Ovary (tissue), 9 donors: ENCODE data around the gene PARD3B. TPM values are rescaled to one million over a fixed set of nuclear protein-coding genes. Genes with fewer than 3 reads are reported as not detected.

Source experiments
- DNase-seq, 5 donors: peaks; one replicate each; pipeline ENCODE4 v3.0.0-alpha.2; 2019 to 2020
- H3K27ac ChIP-seq, 2 donors: fragments of 200-600 bp; one replicate each; pipeline versions ENCODE4 v1.5.1 to v1.8.0; 2019 to 2022
- H3K27me3 ChIP-seq: fragments of 200-600 bp; one replicate; pipeline ENCODE4 v1.8.0; 2022
- H3K36me3 ChIP-seq: fragments of 200-600 bp; sonication (generic); one replicate; pipeline ENCODE4 v1.5.1; 2019
- H3K4me1 ChIP-seq: one replicate; pipeline ENCODE4 v1.8.1; 2013; ENCODE audit warnings: mild to moderate bottlenecking, moderate library complexity; ENCODE audit not compliant: insufficient read depth
- H3K4me3 ChIP-seq: fragments of 200-600 bp; sonication (generic); one replicate; pipeline ENCODE4 v1.5.1; 2017
- H3K9me3 ChIP-seq, 2 donors: fragments of 200-600 bp in 1 of 2; sonication (generic) in 1 of 2; one replicate each; pipeline versions ENCODE4 v1.5.1 to v1.8.1; 2013 to 2019; ENCODE audit warnings: mild to moderate bottlenecking in 1 of 2, moderate library complexity in 1 of 2
- CTCF ChIP-seq, 3 donors: fragments of 450-650 bp in 2 of 3; fragments of 200-600 bp in 1 of 3; IDR thresholded peaks; one replicate each; pipeline versions ENCODE4 v1.5.1 to v1.8.0; 2016 to 2022; ENCODE audit warnings: antibody characterized with exemption in 3 of 3, mild to moderate bottlenecking in 1 of 3
- EP300 ChIP-seq: sonication (generic); formaldehyde crosslinking; IDR thresholded peaks from one replicate; pipeline ENCODE4 v1.6.1; 2017; ENCODE audit warnings: antibody characterized with exemption
- POLR2A ChIP-seq: fragments of 450-650 bp; IDR thresholded peaks from one replicate; pipeline ENCODE4 v1.6.1; 2017; ENCODE audit warnings: antibody characterized with exemption, mild to moderate bottlenecking, moderate library complexity
- whole genome bisulfite sequencing, 3 donors: extraction: QIAGEN DNeasy Blood & Tissue Kit in 1 of 3; methylation state at CpG; one replicate each; pipeline versions ENCODE4 v1.1.5 to v1.1.7; 2013 to 2017; 5-methylcytosine and 5-hydroxymethylcytosine counted together
- intact Hi-C, 4 donors: fragments of 100-400 bp; cut with DNase I; formaldehyde crosslinking; loops; one replicate each; pipeline versions ENCODE4 v1.11.0 to v1.15.1; 2022 to 2023
- polyA plus RNA-seq, 2 donors: library from polyadenylated mRNA; stranded (reverse); fragments of 200-250 nt in 1 of 2; fragments of 350-450 nt in 1 of 2; fragmentation: Illumina TruSeq in 1 of 2; extraction: RNeasy Lipid Tissue Mini Kit (QIAGEN cat#74804) in 1 of 2; gene quantifications; one replicate each; pipeline ENCODE4 v1.2.3, GENCODE V29; 2013 to 2014
- total RNA-seq, 7 donors: library from RNA; depleted of rRNA in 2 of 7; stranded (reverse); fragments of >200 nt in 2 of 7; fragmentation: NEBNext Ultra II Directional in 3 of 7; extraction: Animal tissue kit (Norgen Biotek cat#: 25700) in 3 of 7; gene quantifications; one replicate each; pipeline versions ENCODE4 v1.1.0 to v1.2.4, GENCODE V29; 2016 to 2023
- donor health status: DM: no; HTN: no; CAD: no; lungs with moderate emphysema.
- donor health status: DM: no; HTN: no; CAD: no.
- donor health status: Bipolar disorder and iron deficiency.
- donor health status: DM: yes; HTN: yes; CAD: no.
- donor health status: DM: no; HTN: no; CAD: no.
- donor health status: DM: yes; HTN: yes; CAD: no.

Gene PARD3B
- total and polyA plus RNA-seq, 9 donors, result 8.2 to 46.6 (median 28.7) TPM

GRCh38 chr2:205657579-205657978, 1112.3 kb downstream of the PARD3B start:
- Histone ChIP-seq H3K27ac (no peak overlapping the region), H3K9me3 (no peaks in the 10 kb centered on the region)

GRCh38 chr2:205658068-205658467, 1112.8 kb downstream of the PARD3B start:
- WGBS, 3 donors, result 59 to 63% (median 61%) methylated on average over 2 of the region's 2 CpGs
- intact Hi-C loops, result no loop called here

More at GRCh38 chr2:205657579-205657978, 1112.3 kb downstream of the PARD3B start:
- Histone ChIP-seq H3K27me3 (no peaks in the 10 kb centered on the region), H3K36me3 (no peaks in the 10 kb centered on the region), H3K4me3 (no peak overlapping the region), H3K4me1 (no peaks in the 10 kb centered on the region)
- no peak for DNase-seq
- 5 to 12% (median 9%) methylated on average over 3 of the region's 3 CpGs for WGBS, 3 donors
- TF ChIP-seq CTCF (IDR thresholded peaks at IDR 0.05) (no peak), EP300 (no peak), POLR2A (no peak)
- intact Hi-C loops, result no loop called here

GRCh38 chr2:205658572-205658971, 1113.3 kb downstream of the PARD3B start:
- 95 to 98% (median 97%) methylated on average over 2 of the region's 2 CpGs for WGBS, 3 donors
- H3K4me1 ChIP-seq, result no peaks in the 10 kb centered on the region
- H3K4me3 ChIP-seq, result no peak overlapping the region
- no peaks in the 10 kb centered on the region for H3K36me3 ChIP-seq
- H3K9me3 ChIP-seq, result no peaks in the 10 kb centered on the region
- no peak for TF ChIP-seq POLR2A
- TF ChIP-seq EP300, result no peak
- no peak for TF ChIP-seq CTCF (IDR thresholded peaks at IDR 0.05)
- intact Hi-C loops, result no loop called here
- no peak overlapping the region for H3K27ac ChIP-seq
- H3K27me3 ChIP-seq, result no peaks in the 10 kb centered on the region
- DNase-seq, result no peak

More at GRCh38 chr2:205658068-205658467, 1112.8 kb downstream of the PARD3B start:
- no peak for DNase-seq
- Histone ChIP-seq H3K36me3 (no peaks in the 10 kb centered on the region), H3K27ac (no peak overlapping the region), H3K4me1 (no peaks in the 10 kb centered on the region), H3K4me3 (no peak overlapping the region), H3K27me3 (no peaks in the 10 kb centered on the region), H3K9me3 (no peaks in the 10 kb centered on the region)
- TF ChIP-seq EP300 (no peak), CTCF (IDR thresholded peaks at IDR 0.05) (no peak), POLR2A (no peak)

GRCh38 chr2:205659922-205660321, 1114.6 kb downstream of the PARD3B start:
- 73 to 79% (median 78%) methylated on average over 8 of the region's 8 CpGs for WGBS, 3 donors
- intact Hi-C loops, result no loop called here
- TF ChIP-seq EP300 (no peak), POLR2A (no peak)
- no peak overlapping the region for H3K4me3 ChIP-seq
- no peaks in the 10 kb centered on the region for H3K36me3 ChIP-seq
- no peak overlapping the region for H3K27ac ChIP-seq
- H3K27me3 ChIP-seq, result no peaks in the 10 kb centered on the region
- no peaks in the 10 kb centered on the region for H3K4me1 ChIP-seq
- no peaks in the 10 kb centered on the region for H3K9me3 ChIP-seq
- no peak for DNase-seq

- Histone ChIP-seq H3K36me3 (no peaks in the 10 kb centered on the region), H3K9me3 (no peaks in the 10 kb centered on the region), H3K27me3 (no peaks in the 10 kb centered on the region), H3K4me1 (no peaks in the 10 kb centered on the region), H3K27ac (no peak overlapping the region), H3K4me3 (no peak overlapping the region)
- no peak for DNase-seq
- 32 to 46% (median 46%) methylated on average over 8 of the region's 8 CpGs for WGBS, 3 donors
- TF ChIP-seq CTCF (IDR thresholded peaks at IDR 0.05) (no peak), POLR2A (no peak), EP300 (no peak)
- intact Hi-C loops, result no loop called here
Measured at GRCh38 chr2:205660521-205661124, 1115.3 kb downstream of the PARD3B start.
